GM18498 (cell line): ENCODE measurements around the gene RAB5B.
"Not testable (repeated sequence)": the region's sequence is repeated elsewhere in the genome, so short reads cannot be mapped to it uniquely, and the experiment has no call there.

Experiments used
- ATAC-seq: cut with Tn5 transposase; IDR thresholded peaks from one replicate; pipeline ENCODE4 v1.9.1; 2021; ENCODE audit warnings: mild to moderate bottlenecking, moderate library complexity; ENCODE audit not compliant: unreplicated experiment

The RAB5B gene

GRCh38 chr12:56013482-56013881 lies 39.6 kb downstream of the RAB5B start:
- no peak for ATAC-seq

- no peak for ATAC-seq
Measured at GRCh38 chr12:56014205-56014604, 40.3 kb downstream of the RAB5B start.

DNA sequence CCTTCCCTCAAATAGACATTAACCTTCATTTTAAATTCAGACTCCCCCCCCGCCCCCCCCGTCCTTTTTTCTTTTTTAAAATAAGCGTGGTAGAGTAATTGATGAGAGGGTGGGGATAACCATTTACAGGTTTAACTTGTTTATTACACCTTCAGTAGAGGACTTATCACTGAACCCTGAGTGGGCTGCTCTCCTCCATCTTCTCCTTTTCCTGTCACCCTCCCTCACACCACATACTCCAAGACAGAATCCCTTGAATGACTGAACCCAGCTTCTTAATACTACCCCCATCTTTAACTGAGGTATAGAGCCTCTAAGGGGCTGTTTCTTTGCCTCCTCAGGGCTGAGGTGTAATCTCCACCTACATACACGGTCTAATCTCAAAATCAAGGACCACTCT lies 43.3 kb downstream of the RAB5B start:
- no peak for ATAC-seq

- ATAC-seq: no peak
Measured at GRCh38 chr12:56018356-56018755, 44.5 kb downstream of the RAB5B start.

DNA sequence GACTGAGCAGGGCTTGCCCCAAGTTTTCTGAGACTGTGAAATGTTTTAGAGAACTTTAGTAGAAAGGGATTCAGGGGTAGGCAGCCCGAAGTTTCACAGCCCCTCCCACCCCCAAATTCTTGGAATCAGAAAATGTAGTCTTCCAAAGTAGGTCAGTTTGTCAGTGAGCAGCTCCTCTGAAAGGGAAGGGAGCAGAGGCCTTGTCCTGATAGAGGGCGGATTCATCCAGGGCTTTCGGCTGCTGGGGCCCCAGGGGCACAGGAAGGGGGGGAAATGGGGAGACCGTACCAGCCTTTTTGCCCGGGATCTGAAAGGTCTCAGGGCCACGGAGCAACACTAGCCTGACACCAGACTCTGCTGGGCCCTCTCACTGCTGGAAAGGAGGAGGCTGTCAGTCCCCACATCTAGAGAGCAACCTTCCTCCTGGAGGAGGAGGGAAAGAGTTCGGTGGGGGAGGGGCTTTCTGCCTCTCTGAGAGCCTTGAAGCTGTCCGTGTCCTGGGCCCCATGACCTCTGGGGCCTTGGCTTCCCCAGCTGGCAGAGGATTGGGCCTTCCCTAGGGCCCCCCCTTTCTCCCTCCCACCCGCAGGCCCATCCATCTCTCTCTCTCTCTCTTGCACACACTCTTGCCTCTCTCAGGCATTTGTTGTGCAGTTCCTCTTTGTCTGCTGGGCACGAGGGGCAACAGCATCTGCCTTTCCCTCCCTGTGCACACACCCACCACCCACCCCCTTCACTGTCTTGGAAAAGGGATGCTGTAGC lies 46.7 kb downstream of the RAB5B start, which contains the start of gene IKZF4:
Gene IKZF4, plus strand, starts transcription at position 621 of the 762 bp plus-strand sequence. CDS start 451 bp downstream, outside the sequence.
- no peak for ATAC-seq

GRCh38 chr12:56021889-56022497 lies 48.1 kb downstream of the RAB5B start:
- ATAC-seq: no peak

GRCh38 chr12:56028511-56029165 lies 54.8 kb downstream of the RAB5B start:
- no peak for ATAC-seq

- no peak for ATAC-seq
Measured at GRCh38 chr12:56029166-56029519, 55.3 kb downstream of the RAB5B start.

- ATAC-seq: no peak
Measured at GRCh38 chr12:56029666-56030293, 55.9 kb downstream of the RAB5B start.

DNA sequence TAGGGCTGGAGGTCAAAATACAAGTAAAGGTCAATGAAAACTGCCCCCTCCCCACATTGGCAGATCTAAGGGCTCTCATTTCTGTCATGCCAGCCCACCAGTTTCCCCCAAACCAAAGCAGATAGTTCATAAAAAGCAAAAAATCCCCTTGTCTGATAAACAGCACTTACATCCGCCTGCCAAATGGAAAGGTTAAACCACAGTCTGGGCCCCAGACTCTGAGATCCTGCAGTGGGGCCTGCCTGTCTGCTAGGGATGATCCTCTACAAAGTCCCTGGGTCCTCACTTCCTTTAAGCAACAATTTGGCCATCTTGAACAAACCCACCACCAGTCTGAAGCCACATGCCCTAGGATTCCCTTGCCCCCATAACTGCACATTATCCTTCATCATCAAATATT lies 58.1 kb downstream of the RAB5B start:
- ATAC-seq: no peak

DNA sequence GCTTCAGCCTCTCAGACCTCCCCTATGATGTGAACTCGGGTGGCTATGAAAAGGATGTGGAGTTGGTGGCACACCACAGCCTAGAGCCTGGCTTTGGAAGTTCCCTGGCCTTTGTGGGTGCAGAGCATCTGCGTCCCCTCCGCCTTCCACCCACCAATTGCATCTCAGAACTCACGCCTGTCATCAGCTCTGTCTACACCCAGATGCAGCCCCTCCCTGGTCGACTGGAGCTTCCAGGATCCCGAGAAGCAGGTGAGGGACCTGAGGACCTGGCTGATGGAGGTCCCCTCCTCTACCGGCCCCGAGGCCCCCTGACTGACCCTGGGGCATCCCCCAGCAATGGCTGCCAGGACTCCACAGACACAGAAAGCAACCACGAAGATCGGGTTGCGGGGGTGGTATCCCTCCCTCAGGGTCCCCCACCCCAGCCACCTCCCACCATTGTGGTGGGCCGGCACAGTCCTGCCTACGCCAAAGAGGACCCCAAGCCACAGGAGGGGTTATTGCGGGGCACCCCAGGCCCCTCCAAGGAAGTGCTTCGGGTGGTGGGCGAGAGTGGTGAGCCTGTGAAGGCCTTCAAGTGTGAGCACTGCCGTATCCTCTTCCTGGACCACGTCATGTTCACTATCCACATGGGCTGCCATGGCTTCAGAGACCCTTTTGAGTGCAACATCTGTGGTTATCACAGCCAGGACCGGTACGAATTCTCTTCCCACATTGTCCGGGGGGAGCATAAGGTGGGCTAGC lies 60.9 kb downstream of the RAB5B start:
- ATAC-seq: no peak

GRCh38 chr12:56037161-56037560 lies 63.3 kb downstream of the RAB5B start:
- no peak for ATAC-seq

DNA sequence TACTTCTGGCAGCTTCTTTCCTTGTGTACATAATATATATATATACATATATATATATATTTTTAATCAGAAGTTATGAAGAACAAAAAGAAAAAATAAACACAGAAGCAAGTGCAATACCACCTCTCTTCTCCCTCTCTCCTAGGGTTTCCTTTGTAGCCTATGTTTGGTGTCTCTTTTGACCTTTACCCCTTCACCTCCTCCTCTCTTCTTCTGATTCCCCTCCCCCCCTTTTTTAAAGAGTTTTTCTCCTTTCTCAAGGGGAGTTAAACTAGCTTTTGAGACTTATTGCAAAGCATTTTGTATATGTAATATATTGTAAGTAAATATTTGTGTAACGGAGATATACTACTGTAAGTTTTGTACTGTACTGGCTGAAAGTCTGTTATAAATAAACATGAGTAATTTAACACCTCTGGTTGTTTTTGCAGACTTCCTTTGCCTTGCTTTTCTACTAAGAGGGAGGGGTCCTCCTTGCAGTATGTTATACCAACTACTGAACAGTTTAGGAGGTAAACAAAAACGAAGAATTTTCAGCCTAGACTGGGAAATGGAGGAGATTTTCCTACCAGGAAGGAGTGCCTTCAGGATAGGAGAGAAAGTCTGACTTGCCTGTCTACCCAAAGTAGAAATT lies 64.3 kb downstream of the RAB5B start:
- no peak for ATAC-seq

GRCh38 chr12:56040151-56040550 lies 66.3 kb downstream of the RAB5B start:
- ATAC-seq: no peak

GRCh38 chr12:56040963-56041551 lies 67.2 kb downstream of the RAB5B start:
- peak; percentile 0 for ATAC-seq

DNA sequence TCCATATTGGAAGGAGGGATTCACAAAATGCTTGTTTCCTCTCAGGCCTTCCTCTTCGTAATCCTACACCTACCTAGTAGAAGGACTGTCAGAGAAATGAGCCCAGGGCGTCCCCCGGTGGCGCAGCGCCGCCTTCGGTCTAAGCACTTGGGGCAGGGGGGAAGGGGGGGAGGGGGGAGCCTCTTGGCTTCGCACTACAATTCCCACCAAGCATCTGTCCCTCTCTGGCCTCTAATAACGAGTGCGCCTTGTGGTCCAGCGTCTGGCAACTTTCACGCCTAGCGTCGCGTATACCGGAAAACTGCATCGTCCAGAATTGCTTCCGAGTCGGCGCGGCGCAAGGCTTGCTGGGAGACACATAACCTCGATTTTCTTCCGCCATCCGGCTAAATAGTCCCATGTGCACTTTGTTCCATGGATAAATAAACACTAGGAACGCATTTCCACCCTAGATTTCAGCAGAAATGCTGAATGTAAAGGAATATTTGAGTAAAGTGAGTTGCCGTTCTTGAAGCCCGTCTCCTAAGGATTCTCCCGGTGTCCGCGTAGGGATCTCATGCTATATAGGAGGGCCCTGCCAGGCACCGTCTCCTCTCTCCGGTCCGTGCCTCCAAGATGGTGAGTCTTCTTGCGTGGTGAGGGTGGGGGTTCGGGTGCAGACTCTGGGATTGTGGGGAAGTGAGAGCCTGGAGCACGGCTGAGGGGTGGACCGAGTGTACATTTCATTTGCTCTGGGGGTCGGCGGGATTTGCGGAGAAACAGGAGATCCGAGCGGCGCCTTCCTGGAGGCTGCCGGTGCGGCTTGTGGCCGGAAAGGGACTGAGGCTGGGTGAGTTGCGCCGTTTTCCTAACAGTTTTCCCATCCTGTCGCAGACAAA lies 67.9 kb downstream of the RAB5B start, which contains the start of gene RPS26:
Gene RPS26, plus strand, starts transcription at position 367 of the 878 bp plus-strand sequence. Its CDS starts 249 bp downstream, at position 616.
- peak; percentile 93 for ATAC-seq

DNA sequence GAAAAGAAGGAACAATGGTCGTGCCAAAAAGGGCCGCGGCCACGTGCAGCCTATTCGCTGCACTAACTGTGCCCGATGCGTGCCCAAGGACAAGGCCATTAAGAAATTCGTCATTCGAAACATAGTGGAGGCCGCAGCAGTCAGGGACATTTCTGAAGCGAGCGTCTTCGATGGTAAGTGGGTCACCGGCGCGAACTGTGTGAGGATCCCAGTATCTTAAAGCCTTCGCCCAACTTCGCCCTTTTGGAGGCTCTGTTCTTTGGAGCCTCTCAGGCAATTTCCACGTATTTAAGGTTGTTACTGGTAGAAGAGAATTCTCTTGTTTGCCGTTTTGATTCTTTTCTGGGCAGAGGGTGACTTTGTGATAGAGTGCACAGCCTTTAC lies 68.5 kb downstream of the RAB5B start:
- ATAC-seq: not testable (repeated sequence)

- no peak for ATAC-seq
Measured at GRCh38 chr12:56042843-56043242, 69.0 kb downstream of the RAB5B start.
